ENCODE measurements around the gene ZNF692.

ZNF692 gene

DNA sequence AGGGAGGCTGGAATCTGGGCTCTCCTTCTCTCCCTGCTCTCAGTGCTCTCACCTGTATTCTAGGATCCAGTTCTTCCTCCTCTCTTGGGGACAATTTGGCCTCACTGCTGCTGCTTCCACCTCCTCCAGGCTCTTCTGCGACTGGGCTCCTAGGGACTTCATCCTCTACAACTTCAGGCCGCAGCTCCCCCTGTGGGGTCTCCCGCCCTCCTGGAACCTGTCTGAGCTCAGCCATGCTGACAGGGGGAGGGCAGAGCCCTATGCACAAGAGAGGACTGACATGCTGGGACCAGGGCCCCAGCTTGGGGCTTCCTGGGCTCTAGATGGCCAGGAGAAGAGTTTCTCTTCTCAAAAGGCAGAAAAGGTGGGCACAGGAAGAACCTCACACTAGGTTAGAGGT lies 34.2 kb downstream of the ZNF692 start:
- no peak for DNase-seq

DNA sequence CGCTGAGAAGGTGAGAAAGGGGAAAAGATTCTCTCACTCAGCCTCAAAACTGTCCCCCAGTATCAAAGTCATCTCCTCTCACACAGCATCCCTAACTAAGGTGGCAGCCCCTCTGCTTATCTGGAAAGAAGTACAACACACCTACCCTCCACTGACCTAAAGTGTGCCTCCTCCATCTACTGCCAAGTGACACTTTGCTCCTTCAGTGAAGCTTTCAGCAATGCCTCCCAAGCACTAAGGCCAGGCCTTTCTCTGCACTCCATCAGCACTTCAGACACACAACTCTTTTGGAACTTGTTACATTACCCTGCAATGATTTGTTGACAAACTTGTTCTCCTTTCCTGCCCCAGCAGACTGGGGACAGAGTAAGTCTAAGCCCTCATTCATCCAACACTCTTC lies 34.6 kb downstream of the ZNF692 start:
- DNase-seq: no peak

DNA sequence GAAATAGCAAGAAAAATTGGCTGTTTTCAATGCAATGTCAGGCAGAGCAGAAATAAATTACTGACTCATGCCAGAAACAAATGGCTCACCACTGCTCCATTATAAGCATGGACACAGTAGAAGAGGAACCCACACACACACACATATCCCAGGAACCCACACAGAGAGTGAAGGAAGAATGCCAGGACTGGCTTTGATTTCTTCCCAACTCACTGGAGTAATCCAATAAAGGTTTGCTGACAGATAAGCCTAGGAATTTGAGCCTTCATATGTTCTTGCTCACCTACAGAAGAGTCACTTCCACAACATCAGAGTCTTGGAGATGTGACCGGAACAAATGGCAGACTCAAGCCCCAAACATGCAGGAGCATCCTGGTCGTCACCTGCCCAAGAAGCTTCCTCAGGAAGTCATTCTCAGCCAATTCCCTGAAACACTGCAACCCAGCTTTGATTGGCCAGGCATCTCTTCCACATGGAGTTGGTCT lies 35.3 kb downstream of the ZNF692 start:
- DNase-seq: no peak

DNA sequence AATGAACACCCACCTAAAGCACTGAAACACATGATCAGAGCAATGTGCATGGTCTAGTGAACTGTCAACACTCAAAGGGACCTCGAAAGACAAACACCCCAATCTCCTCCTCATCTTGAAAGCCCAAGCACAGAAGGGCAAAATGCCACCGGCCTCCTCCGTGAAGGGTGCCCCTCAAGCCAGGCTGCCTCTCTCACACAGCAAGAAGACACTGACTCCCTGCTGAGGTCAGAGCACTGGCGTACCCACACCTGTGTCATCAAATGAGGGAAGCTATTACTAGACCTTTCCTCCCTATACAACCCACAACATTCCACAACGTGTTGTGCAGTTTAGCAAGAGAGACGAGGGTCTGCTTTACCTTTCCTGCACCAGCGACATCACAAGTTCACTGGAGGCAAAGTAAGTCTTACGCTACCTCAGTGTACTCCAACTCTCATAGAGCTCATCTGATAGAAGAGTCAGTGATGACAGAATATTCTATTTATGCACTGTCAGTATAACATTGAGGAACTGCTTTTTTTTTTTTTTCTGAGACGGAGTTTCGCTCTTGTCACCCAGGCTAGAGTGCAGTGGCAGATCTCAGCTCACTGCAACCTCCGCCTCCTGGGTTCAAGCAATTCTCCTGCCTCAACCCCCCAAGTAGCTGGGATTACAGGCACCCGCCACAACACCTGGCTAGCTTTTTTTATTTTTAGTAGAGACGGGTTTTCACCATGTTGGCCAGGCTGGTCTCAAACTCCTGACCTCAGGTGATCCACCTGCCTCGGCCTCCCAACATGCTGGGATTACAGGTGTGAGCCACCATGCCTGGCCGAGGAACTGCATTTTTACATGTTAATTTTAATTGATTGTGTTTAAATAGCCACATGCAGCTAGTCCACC lies 36.5 kb downstream of the ZNF692 start:
- DNase-seq: no peak

DNA sequence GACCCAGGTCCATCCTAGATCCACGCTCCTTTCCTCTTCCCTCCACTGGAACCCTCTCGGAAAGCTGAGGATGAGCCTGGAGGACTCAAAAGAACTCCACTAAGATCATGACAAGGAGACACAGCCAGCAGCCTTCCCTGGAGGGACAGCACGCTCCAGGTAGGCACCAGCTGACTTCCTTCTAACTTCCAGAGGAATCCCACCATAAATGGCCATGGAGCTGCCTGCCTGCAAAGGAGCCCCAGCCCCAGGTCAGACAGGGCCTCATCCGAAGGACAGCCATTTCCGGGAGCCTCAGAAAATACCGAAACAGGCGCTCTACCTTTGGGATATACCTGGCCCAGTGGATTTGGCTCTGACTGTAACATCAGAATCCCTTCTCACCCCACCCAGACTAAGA lies 37.2 kb downstream of the ZNF692 start:
- no peak for DNase-seq

DNA sequence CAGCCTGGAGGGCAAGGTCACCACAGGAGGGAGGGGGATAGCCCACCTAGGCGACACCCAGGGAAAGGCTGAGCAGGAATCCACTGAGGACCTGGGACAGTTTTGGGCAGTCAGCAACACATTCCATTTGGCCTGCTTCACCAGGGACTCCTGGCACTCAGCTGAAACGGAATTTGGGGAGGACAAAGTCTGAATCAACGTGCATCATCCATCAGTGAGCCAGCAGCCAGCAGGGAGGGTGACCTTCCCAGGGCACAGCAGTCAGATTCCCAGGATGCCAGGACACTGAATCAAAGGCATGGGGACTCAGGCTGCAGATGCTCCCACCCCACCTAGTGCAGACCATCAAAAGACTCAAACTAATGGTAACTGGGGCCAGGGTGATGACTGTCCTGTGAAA lies 37.8 kb downstream of the ZNF692 start:
- no peak for DNase-seq

DNA sequence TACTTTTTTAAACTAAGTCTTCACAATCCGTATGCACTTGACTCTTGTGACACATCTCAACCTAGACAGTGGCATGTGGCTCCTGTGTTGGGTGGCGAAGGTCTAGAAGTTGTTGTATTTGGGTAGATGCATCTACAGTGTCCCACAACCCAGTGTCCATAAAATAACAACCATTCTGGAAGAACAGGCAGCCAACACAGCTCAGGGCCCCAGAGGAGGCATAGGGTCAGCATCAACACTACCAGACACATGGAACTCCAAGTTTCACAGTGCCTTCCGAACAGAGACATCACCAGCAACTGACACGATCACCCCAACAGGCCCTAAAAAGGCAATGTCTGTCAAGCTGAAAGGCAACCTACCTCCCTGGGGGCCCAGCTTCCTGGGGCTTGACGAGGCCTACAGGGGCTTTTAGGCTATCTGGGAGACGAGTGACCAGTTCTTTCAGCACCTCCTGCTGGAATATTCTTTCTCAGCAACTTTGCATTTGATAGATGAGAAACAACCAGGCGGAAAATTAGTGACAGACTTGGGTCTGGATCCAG lies 38.8 kb downstream of the ZNF692 start:
- DNase-seq: no peak

DNA sequence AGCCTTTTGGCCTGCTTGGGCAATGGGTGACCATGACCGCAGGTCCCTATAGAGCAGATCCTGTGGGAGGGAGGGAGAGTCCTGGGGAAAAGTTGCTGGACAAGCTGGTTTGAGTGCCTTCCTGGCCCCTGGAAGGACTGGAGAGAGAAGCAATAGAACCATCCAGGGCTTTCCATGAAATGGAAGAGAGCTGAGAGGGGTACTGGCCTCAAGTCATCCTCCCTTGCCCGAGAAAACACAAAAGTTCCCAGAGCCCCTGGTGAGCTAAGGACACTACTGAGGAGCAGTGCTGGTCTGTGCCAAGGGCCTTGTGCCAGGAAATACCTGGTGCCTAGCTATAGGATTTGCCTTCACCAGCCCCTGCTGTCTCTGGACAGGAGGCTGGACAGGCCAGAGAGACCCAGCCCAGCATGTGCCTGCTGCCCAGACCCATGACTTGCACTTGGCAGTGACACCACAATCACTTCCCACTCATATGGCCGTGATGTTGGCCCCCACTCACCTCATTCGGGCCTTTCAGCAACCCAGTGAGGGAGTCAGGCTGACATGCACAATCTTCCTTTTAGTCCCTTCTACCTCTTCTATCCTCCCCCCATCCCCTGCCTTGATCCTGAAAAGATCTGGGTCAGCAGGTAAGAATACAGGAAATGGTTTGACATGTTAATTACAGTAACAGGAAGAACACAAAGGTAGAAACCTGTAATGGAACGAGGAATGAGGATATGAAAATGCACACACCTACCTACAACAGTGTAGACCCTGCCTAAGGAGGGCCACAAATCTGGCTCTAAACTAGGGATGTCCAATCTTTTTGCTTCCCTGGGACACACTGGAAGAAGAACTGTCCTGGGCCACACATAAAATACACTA lies 40.1 kb downstream of the ZNF692 start:
- no peak for DNase-seq

DNA sequence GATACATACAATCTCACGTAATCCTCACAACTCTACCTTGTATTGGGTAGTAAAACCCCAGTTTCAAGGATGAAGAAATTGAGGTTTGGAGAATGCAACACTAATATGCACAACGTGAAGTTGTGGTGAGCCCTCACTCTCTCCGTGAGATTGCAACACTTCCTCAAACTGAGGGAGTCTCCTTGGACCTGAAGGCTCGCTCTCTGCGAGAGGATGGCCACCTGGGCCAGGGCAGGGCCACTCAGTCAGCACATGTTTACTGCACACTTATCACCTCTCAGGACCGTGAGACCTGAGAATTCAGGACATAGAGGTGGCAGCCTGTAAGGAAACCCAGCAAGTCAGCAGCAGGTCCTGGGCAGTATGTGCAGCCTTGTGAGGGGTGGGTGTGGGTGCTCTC lies 41.8 kb downstream of the ZNF692 start:
- DNase-seq: no peak

DNA sequence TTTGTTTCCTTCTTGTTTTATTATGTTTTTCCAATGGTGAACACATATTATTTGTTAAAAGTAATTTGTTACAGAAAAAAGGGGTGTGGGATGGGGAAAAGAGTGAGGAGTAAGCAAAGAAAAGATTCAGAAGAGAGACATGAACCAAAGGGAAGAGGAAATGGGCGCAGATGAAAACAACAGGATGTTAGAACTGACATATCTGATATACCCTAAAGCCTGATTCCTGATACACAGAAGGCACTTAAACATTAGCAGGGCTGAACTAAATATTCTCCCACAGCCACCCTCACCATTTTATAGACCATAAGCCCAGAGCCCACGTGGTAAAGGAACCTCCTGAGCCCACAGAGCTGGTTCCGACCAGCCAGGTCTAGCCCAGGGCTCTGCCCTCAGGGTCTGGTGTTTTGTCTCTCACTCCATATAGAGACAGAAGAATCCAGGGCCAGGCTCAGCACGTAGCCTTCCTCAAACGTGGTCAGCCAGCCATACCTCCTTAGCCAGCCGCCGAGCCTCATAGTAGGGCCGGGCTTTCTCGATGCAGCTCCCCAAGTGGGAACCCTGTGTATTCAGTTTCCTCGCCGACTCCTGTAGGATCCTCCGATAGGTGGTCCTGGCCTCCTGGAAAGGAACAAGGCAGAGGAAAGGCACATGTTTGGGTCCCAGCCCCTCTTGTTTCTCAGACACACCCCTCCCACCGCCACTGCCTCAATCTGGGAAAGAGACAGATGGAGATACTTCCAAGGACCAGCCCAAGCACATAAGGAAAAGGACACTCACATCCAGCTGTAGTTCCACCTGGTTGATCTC lies 42.6 kb downstream of the ZNF692 start:
- DNase-seq: no peak

DNA sequence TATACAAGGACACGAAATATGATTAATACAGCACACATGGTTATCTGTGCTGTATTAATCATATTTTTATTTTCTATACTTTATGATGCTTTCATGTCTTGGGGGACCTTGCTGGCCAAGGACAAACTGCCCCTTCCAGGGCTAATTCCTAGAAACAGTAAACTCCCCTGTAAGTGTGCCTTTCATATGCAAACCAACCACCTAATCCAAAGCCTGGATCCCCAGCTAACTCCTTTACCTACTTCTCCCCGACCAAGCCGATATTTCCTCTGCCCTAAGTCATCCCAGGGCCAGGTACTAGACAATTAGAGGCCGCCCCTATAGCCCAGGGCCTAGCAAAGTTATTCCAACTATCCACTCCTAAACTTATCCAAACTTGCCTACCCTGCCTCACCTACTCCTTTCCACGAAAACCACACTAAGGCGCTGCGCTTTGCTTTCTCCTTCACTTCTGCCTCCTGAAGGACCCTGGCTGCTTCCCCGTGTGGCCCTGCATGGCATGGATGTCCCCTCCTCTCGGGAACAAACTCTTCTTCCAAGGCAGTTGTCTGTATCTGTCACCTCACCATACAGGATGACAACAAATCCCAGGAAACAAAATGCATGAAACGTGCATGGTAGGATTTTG lies 43.4 kb downstream of the ZNF692 start:
- no peak for DNase-seq

DNA sequence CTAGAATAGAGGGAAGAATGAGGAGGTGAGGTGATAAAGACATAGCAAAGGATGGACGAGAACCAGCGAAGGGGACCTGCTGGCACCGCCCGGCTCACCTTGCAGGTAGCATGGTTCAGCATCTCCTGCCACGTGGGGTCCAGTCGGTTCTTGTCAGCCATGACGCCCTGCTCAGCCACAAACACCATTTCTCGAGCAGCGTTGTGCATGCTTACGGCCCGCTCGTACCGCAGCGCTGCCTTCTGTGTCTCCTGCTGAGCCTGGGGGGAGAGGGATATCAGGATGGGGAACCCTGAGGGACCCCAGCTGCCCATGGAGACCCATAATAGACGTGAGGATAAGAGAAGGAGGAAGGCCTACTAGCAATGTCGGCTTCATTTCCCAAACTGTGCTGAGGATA lies 44.5 kb downstream of the ZNF692 start:
- no peak for DNase-seq

DNA sequence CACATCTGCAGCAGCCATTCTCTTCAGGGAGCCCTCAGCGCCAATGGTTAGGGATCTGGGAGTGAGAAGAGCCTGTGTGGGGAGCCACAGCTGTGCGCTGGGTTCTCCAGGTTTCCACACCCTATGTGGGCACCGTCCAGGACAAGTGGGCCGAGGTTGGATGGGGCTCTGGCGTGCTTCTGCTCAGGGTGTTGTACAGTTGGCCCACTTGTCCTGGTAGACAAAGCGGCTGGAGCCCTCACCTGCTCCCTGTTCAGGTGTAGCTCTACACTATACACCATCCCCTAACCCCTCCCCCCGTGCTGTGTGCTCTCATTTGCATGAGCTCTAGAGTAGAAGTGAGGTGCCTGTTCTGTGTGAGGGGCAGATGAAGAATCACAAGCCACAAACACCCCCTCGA lies 45.3 kb downstream of the ZNF692 start:
- no peak for DNase-seq

DNA sequence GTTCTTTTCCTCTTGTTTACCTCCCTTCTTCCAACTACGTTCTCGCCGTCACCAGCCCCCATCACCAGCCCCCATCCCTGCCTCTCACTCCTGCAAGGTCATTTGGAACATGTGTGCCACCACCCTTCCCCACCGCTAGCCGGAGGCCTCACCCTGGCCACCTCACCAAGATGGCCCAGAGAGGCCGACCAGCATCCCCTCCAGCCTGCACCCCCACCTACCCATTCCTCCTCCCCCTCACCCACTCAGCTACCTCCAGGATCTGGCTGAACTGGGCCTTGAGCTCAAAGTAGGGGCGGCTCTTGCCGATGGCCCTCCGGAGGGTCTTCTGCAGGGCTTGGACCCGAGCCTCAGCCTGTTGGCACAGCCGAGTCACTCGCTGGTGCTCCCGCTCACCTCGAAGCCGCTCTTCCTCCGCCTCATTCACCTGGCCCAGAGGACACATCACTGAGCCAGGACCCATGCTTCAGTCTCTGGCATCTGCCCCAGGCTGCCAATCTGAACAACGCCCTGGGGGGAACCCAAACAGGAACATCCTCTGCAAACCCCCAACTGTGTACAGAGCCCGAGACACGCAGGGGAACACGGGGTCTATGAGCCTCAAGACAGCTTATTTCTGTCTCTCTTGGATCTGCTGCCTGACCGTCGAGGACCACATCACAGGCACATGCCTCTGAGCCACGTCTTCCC lies 46.0 kb downstream of the ZNF692 start:
- DNase-seq: no peak

DNA sequence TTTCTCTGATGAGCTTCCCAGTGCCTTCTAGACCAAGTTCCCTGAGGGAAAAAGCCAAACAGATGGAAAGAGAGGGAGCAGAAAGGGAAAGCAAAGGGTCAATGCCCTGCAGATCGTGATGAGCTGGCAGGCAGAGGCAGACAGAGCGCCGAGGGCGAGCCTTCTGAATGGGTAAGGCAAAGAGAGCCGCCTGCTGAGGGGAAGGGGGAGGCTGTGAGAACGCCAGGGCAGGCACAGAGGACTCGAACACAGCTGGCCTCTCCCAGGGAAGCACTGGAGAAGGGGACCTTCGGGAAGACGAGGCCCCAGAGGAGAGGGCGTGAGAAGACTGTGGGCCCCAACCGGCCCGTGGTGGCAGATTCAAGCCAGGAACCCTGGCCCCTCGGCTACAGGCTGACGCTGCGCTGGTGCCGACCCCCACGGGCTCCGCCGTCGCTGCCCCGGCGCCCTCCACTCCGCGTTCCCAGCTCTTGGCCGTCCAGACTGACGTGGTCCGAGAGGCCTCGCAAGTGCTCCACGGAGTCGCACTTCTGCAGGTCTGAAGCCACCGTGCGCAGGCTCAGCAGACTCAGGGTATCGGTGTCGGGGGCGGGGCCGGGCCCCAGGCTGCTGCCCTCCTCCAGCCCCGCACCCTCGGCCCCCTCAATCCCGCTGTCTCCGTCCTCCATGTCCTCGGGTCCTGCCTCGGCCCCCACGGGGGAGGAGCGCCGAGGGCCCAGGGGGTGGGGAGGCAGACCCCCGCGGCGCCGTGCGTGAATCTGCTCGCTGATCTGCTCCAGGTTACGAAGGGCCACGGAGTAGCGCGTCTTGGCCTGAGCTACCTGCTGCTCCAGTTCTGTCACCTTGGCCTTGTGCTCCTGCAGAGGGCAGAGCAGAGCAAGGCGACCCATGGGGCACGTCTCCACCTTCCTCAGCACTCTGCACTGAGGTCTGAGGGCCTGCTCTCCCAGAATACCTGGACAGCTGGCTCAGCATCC lies 47.1 kb downstream of the ZNF692 start:
- no peak for DNase-seq

DNA sequence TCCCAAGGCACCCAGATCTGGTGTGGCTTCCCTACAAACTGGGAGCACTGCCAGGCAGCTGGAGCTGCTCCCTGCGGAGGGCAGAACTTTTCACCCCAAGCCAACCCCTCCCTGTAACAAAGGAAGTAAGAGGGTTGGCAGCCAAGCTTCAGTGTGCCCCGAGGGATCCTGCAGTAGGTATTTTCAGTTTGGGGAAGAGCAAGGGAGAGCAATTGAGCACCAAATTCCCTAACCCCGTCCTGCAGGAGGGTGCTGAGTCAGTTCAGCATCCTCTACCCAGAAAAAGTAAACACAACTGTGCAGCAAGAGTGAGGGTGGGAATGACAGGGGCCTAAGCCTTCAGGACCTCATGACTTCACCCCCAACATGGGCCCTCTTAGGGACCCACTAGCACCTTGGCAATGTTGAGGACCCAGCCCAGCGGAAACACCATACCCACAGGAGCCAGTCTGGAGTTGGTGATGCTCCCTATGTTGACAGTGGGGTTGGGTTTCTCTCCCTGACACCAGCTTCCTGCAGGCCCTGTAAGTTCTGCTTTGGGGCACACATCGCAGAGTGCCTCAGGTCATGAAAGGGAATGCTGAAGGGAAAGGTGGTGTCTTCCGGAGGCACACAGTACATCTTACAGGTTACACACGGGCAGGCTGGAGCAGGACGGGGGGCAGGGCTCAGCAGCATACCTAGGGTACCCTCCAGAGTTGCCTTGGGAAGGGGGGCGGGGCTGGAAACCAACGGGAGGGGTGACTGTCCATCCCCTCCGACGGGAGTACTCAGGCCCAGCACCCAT lies 48.0 kb downstream of the ZNF692 start:
- no peak for DNase-seq

DNA sequence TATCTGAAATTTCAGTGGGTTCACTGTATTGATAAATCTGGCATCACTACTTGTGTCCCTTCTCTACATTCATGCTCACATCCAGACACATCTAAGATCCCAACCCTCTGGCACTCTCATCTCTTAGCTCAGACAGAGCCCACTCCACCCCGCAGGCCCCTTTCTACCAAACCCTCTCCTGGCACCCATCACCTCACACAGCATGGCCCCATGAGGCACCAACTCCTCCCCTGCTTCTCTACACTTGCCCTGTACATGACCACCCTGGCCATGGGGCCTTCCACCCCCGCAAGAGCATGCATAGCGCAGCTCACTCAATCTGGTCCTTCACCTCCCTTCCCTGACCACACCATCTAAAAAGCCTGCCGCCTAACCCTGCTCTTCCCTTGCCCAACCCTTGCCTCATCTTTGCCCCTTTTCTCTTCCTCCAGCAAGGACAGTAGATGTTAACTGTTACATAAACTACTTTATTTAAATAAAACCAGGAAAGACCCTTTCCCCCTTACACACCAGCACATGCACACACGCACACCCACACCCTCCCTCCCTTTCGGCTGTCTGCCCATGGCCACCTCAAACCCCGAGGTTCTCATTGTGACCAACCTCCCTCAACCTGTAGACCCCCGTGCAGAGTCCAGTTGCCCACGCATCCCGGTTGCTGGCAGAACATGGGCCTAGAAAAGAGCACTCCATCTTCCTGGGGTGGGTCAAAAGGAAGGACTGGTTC lies 48.7 kb downstream of the ZNF692 start:
- DNase-seq: no peak

DNA sequence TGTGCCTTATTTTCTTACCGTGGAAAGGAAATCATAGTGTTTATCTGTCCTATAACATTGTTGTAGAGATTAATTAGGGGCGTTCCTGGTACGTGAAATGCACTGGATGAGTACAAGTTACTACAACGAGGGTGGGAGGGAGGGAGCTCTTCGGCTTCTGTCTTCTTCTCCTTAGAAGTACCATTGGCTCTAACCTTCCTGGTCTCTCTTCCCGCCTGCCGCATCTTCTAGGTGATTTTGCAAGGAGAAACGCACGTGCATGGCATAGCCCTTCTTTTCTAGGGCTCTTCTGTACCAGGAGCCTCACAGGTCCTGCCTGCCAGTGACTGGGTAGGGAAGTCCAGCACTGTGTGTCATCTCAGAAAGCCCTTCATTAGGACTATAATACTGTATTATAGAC lies 50.0 kb downstream of the ZNF692 start:
- DNase-seq: no peak
